GM23248 (cell line): Measurements from ENCODE around the gene CSTA.

Source experiments
- EZH2 ChIP-seq: fragments of 200-600 bp; sonication (generic); IDR thresholded peaks from 2 replicates; pipeline ENCODE4 v1.6.1; 2018; ENCODE audit warnings: antibody characterized with exemption, mild to moderate bottlenecking; ENCODE audit not compliant: insufficient read depth, poor library complexity, severe bottlenecking
- EZH2phosphoT487 ChIP-seq: fragments of 200-600 bp; sonication (generic); IDR thresholded peaks from 2 replicates; pipeline ENCODE4 v1.6.1; 2018; ENCODE audit warnings: antibody characterized with exemption, moderate library complexity, mild to moderate bottlenecking, low read depth; ENCODE audit not compliant: insufficient read depth

DNA sequence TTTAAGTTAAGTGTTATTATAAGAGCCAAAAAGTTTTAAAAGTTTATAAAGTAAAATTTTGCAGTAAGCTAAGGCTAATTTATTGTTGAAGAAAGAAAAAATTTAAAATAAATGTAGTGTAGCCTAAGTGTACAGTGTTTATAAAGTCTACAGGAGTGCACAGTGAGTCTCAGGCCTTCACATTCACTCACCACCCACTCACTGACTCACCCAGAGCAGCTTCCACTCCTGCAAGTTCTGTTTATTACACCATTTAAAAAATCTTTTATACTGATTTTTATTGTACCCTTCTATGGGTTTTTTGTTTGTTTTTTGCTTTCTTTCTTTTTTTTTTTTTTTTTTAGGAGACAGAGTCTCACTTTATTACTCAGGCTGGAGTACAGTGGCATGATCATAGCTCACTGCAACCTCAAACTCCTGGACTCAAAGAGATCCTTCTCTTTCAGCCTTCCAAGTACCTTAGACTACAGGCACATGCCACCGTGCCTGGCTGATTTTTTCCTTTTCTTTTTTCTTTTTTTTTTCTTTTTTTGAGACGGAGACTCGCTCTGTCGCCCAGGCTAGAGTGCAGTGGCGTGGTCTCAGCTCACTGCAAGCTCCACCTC lies 25.9 kb downstream of the CSTA start:
- TF ChIP-seq EZH2phosphoT487, result no peak
- TF ChIP-seq EZH2, result no peak
